Activated T-cell treated with anti-CD3 and anti-CD28 coated beads for 4 hours (primary cell): Measurements from ENCODE around the gene SLC26A4.

Experiments
- DNase-seq: peaks from one replicate; pipeline ENCODE4 v3.0.0-alpha.2; 2020

The SLC26A4 gene

DNA sequence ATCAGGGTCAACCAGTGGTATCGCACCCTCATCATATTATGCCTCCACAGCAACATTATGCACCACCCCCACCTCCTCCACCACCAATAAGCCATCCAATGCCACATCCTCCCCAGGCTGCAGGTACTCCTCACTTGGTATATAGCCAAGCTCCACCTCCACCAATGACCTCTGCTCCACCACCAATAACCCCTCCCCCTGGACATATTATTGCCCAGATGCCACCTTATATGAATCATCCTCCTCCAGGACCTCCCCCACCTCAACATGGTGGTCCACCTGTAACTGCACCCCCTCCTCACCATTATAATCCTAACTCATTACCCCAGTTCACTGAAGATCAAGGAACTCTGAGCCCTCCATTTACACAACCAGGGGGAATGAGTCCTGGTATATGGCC, 98.0 kb downstream of the SLC26A4 start:
- DNase-seq, result no peak

DNA sequence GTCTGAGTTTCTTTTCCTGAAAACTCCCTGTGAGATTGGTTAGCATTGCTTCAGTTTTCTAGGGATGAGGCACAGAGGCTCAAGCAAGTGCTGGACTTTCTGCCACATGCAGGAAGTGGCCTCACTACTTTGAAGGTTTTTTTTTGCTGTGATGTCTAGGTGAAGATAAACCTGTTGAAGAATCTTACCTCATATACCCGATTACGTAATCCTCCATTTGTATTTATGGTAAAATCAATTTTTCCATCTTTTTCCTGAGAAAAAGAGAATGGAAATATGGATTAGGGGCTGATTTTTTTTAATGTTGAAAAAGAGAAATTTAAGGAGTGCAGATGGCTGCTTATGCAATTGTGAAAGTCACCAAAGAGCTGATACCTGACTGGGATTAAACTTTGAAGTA, 106.8 kb downstream of the SLC26A4 start:
- DNase-seq, result no peak
